HG03196 (cell line): Measurements from ENCODE around the gene GLTP.
"Not testable (repeated sequence)": the region's sequence is repeated elsewhere in the genome, so short reads cannot be mapped to it uniquely, and the experiment has no call there.

ENCODE experiments used
- ATAC-seq: cut with Tn5 transposase; IDR thresholded peaks from one replicate; pipeline ENCODE4 v1.9.1; 2021; ENCODE audit not compliant: unreplicated experiment

GLTP gene

GRCh38 chr12:109878749-109879148 lies 1.6 kb downstream of the GLTP start:
- no peak for ATAC-seq

GRCh38 chr12:109878247-109878625 lies 2.1 kb downstream of the GLTP start:
- no peak for ATAC-seq

- no peak for ATAC-seq
These were observed 2.7 kb downstream of the GLTP start for GRCh38 chr12:109877504-109878246.

GRCh38 chr12:109876406-109876805 lies 3.9 kb downstream of the GLTP start:
- ATAC-seq, result no peak

- ATAC-seq, result no peak
These were observed 4.7 kb downstream of the GLTP start for GRCh38 chr12:109875572-109876131.

- ATAC-seq, result no peak
These were observed 6.7 kb downstream of the GLTP start for GRCh38 chr12:109873653-109874052.

- ATAC-seq, result no peak
These were observed 8.6 kb downstream of the GLTP start for GRCh38 chr12:109871668-109872314.

- no peak for ATAC-seq
These were observed 9.7 kb downstream of the GLTP start for GRCh38 chr12:109870648-109871047.

- ATAC-seq, result no peak
These were observed 11.9 kb downstream of the GLTP start for GRCh38 chr12:109868182-109869051.

GRCh38 chr12:109864916-109865315 lies 15.4 kb downstream of the GLTP start:
- ATAC-seq, result no peak

- ATAC-seq, result no peak
These were observed 16.3 kb downstream of the GLTP start for GRCh38 chr12:109863847-109864712.

- not testable (repeated sequence) for ATAC-seq
These were observed 17.9 kb downstream of the GLTP start for GRCh38 chr12:109862491-109862890.

- ATAC-seq, result no peak
These were observed 18.5 kb downstream of the GLTP start for GRCh38 chr12:109861689-109862314.

- ATAC-seq, result no peak
These were observed 19.4 kb downstream of the GLTP start for GRCh38 chr12:109860977-109861376.

GRCh38 chr12:109858764-109859163 lies 21.6 kb downstream of the GLTP start:
- ATAC-seq, result no peak

GRCh38 chr12:109857715-109858114 lies 22.6 kb downstream of the GLTP start:
- no peak for ATAC-seq

GRCh38 chr12:109855377-109855776 lies 25.0 kb downstream of the GLTP start:
- ATAC-seq, result no peak

- not testable (repeated sequence) for ATAC-seq
These were observed 29.8 kb downstream of the GLTP start for GRCh38 chr12:109850518-109850917.

GRCh38 chr12:109847142-109847735 lies 33.1 kb downstream of the GLTP start:
- ATAC-seq, result no peak

- ATAC-seq, result no peak
These were observed 34.5 kb downstream of the GLTP start for GRCh38 chr12:109845824-109846205.
